Stimulated activated CD4-positive, alpha-beta T cell treated with anti-CD3 and anti-CD28 coated beads, Interleukin-2, amount 100 ng/mL, for 4 hours (primary cell): ENCODE measurements around the gene SLC7A1.

Experiments
- DNase-seq: peaks from one replicate; pipeline ENCODE4 v3.0.0-alpha.2; 2020; ENCODE audit warnings: low read depth

The SLC7A1 gene

GRCh38 chr13:29510651-29511084, 84.8 kb downstream of the SLC7A1 start:
- no peak for DNase-seq

- no peak for DNase-seq
Measured at GRCh38 chr13:29509999-29510589, 85.4 kb downstream of the SLC7A1 start.

DNA sequence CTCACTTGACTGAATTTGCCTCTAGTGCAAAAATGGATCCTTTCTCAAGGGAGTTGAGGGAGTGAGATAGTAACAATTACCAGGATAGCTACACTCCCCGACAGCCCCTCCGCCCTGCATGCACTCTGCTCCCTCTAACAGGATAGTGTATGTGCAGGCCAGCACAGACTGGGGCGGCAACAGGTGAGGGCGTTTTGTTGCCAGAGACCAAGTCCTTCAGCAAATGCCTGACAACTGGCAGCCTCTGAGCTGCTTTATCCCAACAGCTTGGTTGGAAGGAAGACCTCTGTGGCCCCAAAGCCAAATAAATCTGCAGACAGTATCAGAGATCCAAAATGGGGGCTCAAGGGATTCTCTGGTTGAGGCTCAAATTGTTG, 86.6 kb downstream of the SLC7A1 start:
- no peak for DNase-seq

GRCh38 chr13:29508130-29508875, 87.2 kb downstream of the SLC7A1 start:
- DNase-seq: peak; percentile 51

GRCh38 chr13:29507356-29507755, 88.1 kb downstream of the SLC7A1 start:
- no peak for DNase-seq

DNA sequence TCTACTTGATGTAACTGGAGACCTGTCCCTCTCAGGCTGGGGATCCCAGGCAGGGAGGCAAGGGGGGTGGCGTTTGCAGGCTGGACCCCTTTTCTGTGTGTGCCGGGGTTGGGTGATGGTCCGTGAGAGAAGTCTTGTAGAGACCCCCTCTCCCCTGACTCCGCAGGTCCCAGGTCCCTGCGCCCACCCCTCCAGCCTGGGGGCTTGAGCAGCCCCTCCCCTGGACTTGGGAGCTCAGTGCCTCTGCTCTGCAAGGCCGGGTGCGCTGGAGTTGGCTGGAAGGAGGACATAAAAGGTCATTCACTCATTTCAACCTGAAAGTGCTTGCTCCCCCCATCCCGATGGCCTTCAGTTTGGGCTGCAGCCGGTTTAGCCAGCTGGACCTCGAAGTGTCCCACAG, 89.5 kb downstream of the SLC7A1 start:
- no peak for DNase-seq

DNA sequence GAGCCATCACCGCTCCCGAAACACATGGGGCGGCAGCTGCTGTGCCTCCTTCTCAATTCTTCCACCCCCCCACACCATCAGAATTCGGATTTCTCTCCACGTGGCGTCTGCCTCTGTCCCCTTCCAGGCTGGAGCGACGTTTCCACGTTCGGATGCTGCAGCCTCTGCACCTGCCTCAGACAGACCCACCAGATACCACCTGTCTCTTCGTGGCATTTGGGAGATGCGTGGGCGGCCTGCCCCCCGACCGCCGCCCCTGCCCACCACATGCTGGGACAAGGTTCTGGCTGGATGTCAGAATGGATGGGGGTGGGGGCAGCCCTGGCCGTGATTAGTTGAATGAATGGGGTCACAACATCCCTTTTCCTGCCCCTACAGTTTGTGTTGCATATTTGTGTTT, 90.0 kb downstream of the SLC7A1 start:
- DNase-seq: no peak

GRCh38 chr13:29504691-29505090, 90.8 kb downstream of the SLC7A1 start:
- no peak for DNase-seq

DNA sequence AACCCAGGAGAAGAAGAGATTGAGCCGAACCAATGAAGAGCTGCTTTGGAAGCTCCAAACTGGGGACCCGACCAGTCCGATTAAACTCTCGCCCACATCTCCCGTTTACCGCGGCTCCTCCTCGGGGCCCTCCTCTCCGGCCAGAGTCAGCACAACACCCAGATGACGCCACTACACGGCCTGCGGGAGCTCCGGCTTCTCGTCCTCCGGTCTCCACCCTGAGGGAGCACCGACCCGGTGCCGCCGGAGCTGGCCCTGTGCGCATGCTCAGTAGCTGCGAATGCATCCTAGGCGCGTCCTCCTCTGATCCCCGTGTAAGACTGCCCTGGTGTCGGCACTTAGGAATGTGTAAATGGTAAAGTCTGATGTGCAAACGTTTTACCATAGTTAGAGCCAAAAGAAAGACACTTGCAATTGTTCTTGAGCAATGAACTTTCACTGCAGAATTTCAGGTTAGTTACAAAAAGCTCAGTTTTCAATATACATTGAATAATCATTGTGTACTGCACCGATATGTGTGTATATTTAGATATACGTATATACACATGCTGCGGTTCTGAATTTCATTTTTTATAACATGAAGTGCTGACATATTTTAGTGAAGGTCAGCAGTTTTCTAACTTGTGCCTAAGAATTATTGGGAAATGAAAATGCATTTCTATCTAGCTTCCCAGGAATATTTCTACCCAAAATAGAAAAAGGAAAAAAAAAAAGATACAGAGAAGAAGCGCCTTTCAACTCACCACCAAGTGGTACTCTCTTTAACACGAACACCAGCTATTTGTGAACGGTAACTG, 92.2 kb downstream of the SLC7A1 start:
- DNase-seq: no peak

- no peak for DNase-seq
Measured at GRCh38 chr13:29502391-29503008, 93.0 kb downstream of the SLC7A1 start.

DNA sequence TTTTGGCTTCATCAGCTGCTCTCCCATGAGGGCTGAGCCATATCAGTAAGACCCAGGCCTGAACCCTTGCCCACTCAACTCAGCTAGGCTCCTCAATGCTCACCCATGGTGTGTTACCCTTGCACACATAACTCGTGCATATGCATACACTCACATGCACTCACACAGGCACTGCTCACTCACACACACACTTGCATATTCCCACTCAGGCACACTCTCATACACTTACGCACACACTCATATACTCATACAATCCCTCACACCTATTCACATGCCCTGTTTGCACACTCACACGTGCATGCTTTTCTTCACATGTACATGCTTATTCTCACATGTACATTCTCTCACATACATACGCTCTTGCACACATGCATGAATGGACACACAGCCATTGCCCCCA, 93.8 kb downstream of the SLC7A1 start:
- DNase-seq: no peak

DNA sequence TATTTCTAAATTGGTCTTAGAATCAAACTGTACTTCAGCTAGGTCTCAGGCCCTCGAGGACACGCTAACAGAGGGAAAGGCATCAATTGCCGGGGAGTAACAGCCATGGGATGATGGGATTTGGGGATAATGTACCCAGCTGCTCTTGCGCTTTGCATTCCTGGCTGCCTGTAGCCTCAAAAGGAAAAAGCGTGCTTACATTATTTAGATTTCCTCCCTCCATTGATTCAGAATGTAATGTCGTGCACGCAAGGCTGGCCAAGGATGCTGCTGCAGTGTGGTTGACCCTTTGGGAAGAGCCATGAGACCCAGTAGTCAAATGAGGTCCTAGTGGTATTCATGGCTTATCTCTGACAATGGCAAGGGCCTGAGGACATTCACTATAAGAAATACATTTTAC, 95.1 kb downstream of the SLC7A1 start:
- no peak for DNase-seq

GRCh38 chr13:29499506-29500165, 95.9 kb downstream of the SLC7A1 start:
- no peak for DNase-seq

GRCh38 chr13:29498426-29499040, 97.0 kb downstream of the SLC7A1 start:
- no peak for DNase-seq

DNA sequence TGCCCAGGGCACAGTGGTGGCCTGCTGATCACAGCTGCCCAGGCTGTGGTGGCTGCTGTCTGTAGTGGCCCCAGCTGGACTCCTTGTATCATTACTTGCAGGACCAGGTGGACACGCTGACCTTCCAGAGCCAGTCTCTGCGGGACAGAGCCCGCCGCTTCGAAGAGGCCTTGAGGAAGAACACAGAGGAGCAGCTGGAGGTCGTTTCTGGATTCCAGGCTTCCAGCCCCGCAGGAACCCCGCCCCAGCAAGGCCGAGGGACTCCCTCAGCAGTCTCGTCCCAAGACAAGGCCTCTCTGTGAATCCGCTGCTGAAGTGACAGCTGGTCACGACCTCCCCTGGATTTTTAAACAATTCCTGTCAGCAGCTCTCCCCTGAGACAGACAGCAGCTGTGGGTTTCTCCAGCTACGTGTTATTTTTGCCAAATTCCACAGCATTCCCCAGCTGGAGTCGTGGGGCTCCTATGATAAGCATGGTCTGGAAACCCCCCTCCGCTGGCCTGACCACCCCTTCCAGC, 98.3 kb downstream of the SLC7A1 start:
- no peak for DNase-seq

DNA sequence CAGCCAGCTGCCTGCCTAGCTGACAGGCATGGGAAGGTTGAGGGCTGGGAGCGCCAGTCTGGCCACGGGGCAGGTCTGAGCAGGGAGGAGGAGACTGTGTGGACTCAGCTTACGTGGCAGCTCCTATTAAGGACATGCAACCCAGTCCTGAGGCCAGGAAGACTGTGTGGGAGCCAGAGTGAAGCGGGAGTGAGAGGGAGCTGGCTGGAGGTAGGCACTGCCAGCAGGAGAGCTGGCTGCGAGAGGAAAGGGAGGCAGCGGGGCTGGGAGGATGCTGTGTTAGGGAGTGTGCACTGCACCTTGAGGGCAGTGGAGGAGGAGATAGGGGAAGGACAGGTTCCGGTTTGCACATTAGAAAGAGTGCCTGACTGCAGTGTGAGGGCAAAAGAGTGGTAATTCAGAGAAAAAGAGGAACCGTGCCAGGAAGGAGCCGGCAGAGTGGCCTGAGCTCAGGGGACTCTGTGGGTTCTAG, 99.2 kb downstream of the SLC7A1 start:
- no peak for DNase-seq

GRCh38 chr13:29494520-29494919, 101.0 kb downstream of the SLC7A1 start:
- DNase-seq: no peak

DNA sequence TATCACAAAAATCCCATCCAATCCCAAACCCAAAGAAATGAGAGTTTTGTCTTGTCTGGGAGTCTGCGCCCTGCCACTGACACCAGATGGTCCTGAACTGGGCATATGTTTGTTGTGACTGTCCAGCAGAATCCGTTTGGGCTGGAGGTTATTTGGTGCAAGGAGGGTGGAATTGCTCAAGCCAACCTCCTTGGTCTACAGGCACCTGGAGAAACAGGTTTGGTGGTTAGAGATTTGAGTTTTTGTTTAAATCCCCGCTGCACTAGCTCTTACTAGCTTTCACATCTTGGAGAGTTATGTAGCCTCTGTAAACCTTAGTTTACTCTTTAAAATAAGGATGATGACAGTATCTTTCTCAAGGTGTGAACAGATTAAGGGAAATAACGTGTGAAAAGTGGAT, 101.7 kb downstream of the SLC7A1 start:
- DNase-seq: no peak

- no peak for DNase-seq
Measured at GRCh38 chr13:29491248-29491647, 104.2 kb downstream of the SLC7A1 start.

- no peak for DNase-seq
Measured at GRCh38 chr13:29490561-29490885, 105.0 kb downstream of the SLC7A1 start.
